ENCODE measurements around the gene LPCAT3.

GRCh38 chr12:7047306-7047705 lies 29.0 kb upstream of the LPCAT3 start:
- TF ChIP-seq ZFP91 (CRISPR knock-in tag; IDR thresholded peaks at IDR 0.05; ENCODE audit: borderline replicate concordance) (no peak), ZNF775 (CRISPR knock-in tag; IDR thresholded peaks at IDR 0.05; ENCODE audit: borderline replicate concordance) (no peak), CTCF (CRISPR knock-in tag; IDR thresholded peaks at IDR 0.05) (no peak), MED13 (CRISPR knock-in tag; IDR thresholded peaks at IDR 0.05) (no peak), ZKSCAN8 (CRISPR knock-in tag; IDR thresholded peaks at IDR 0.05; ENCODE audit: borderline replicate concordance) (no peak), ZNF615 (CRISPR knock-in tag; IDR thresholded peaks at IDR 0.05; ENCODE audit: borderline replicate concordance) (no peak)

Data from HepG2 (cell line).